H9 (cell line): ENCODE data around the gene GPBAR1. TPM values are rescaled to one million over a fixed set of nuclear protein-coding genes. Genes with fewer than 3 reads are reported as not detected.

Source experiments
- DNase-seq: peaks from one replicate; pipeline ENCODE4 v3.0.0-alpha.2; 2017
- H2AFZ ChIP-seq: one replicate; pipeline ENCODE4 v1.6.1; 2013; ENCODE audit warnings: mild to moderate bottlenecking, low read length, control low read depth, moderate library complexity
- H2AK5ac ChIP-seq: 2 replicates; pipeline ENCODE4 v1.6.1; 2013; ENCODE audit warnings: low read length, control low read depth, mixed read lengths; ENCODE audit not compliant: insufficient read length
- H2BK120ac ChIP-seq: one replicate; pipeline ENCODE4 v1.6.1; 2013; ENCODE audit warnings: low read depth, mild to moderate bottlenecking, low read length, control low read depth, inconsistent platforms; ENCODE audit not compliant: poor library complexity, severe bottlenecking
- H2BK12ac ChIP-seq: 2 replicates; pipeline ENCODE4 v1.6.1; 2013; ENCODE audit warnings: low read length, control low read depth, mixed read lengths, low read depth; ENCODE audit not compliant: insufficient read length
- H2BK15ac ChIP-seq: 2 replicates; pipeline ENCODE4 v1.6.1; 2013; ENCODE audit warnings: low read depth, low read length, control low read depth
- H2BK20ac ChIP-seq: one replicate; pipeline ENCODE4 v1.6.1; 2013; ENCODE audit warnings: low read depth, mild to moderate bottlenecking, low read length, control low read depth, inconsistent platforms; ENCODE audit not compliant: poor library complexity, severe bottlenecking
- H2BK5ac ChIP-seq: 2 replicates; pipeline ENCODE4 v1.6.1; 2013; ENCODE audit warnings: low read length, control low read depth, mixed read lengths; ENCODE audit not compliant: insufficient read length
- H3K14ac ChIP-seq: 2 replicates; pipeline ENCODE4 v1.6.1; 2013; ENCODE audit warnings: low read length, control low read depth; ENCODE audit not compliant: insufficient read depth
- H3K18ac ChIP-seq: 2 replicates; pipeline ENCODE4 v1.6.1; 2013; ENCODE audit warnings: low read depth, mild to moderate bottlenecking, mixed read lengths, low read length, control low read depth; ENCODE audit not compliant: insufficient read length
- H3K23ac ChIP-seq: 2 replicates; pipeline ENCODE4 v1.6.1; 2013; ENCODE audit warnings: low read length, control low read depth, mixed read lengths, low read depth; ENCODE audit not compliant: insufficient read length
- H3K23me2 ChIP-seq: 2 replicates; pipeline ENCODE4 v1.6.1; 2013; ENCODE audit warnings: low read depth, mild to moderate bottlenecking, mixed read lengths, low read length, control low read depth; ENCODE audit not compliant: insufficient read length, poor library complexity, severe bottlenecking
- H3K27ac ChIP-seq: 2 replicates; pipeline ENCODE4 v1.5.1; 2013; ENCODE audit warnings: low read length, control low read depth, mixed read lengths, low read depth; ENCODE audit not compliant: insufficient read length
- H3K27me3 ChIP-seq: 2 replicates; pipeline ENCODE4 v1.6.1; 2013; ENCODE audit warnings: low read length, control low read depth, inconsistent platforms; ENCODE audit not compliant: insufficient read depth
- H3K4ac ChIP-seq: 2 replicates; pipeline ENCODE4 v1.6.1; 2013; ENCODE audit warnings: low read depth, mild to moderate bottlenecking, control low read depth, inconsistent platforms, low read length, moderate library complexity
- H3K4me1 ChIP-seq: 2 replicates; pipeline ENCODE4 v1.6.1; 2013; ENCODE audit warnings: low read length, control low read depth, inconsistent platforms; ENCODE audit not compliant: insufficient read depth
- H3K4me2 ChIP-seq: 2 replicates; pipeline ENCODE4 v1.6.1; 2013; ENCODE audit warnings: low read length, control low read depth, mixed read lengths; ENCODE audit not compliant: insufficient read length, insufficient read depth
- H3K56ac ChIP-seq: 2 replicates; pipeline ENCODE4 v1.6.1; 2013; ENCODE audit warnings: low read depth, mild to moderate bottlenecking, mixed read lengths, low read length, control low read depth; ENCODE audit not compliant: insufficient read length
- H3K79me1 ChIP-seq: 2 replicates; pipeline ENCODE4 v1.6.1; 2013; ENCODE audit warnings: low read depth, mild to moderate bottlenecking, moderate library complexity, low read length, control low read depth, inconsistent platforms; ENCODE audit not compliant: insufficient read depth, poor library complexity, severe bottlenecking
- H3K79me2 ChIP-seq: 2 replicates; pipeline ENCODE4 v1.6.1; 2013; ENCODE audit warnings: low read length, control low read depth, inconsistent platforms; ENCODE audit not compliant: insufficient read depth
- H3K9ac ChIP-seq: 2 replicates; pipeline ENCODE4 v1.6.1; 2013; ENCODE audit warnings: low read length, control low read depth, mixed read lengths; ENCODE audit not compliant: insufficient read length; ENCODE audit errors: extremely low read depth
- H3K9me3 ChIP-seq: one replicate; pipeline ENCODE4 v1.6.1; 2013; ENCODE audit warnings: low read depth, low read length, inconsistent platforms; ENCODE audit not compliant: control insufficient read depth
- H3T11ph ChIP-seq: one replicate; pipeline ENCODE4 v1.6.1; 2013; ENCODE audit warnings: mild to moderate bottlenecking, low read length, control low read depth, inconsistent platforms
- H4K20me1 ChIP-seq: one replicate; pipeline ENCODE4 v1.6.1; 2013; ENCODE audit not compliant: control insufficient read depth, insufficient read length, insufficient read depth
- H4K5ac ChIP-seq: 2 replicates; pipeline ENCODE4 v1.6.1; 2013; ENCODE audit warnings: low read depth, mild to moderate bottlenecking, mixed read lengths, low read length, control low read depth; ENCODE audit not compliant: insufficient read length
- H4K8ac ChIP-seq: replicated peaks from 2 replicates; pipeline ENCODE4 v1.6.1; 2013; ENCODE audit warnings: low read length, control low read depth, mixed read lengths, low read depth; ENCODE audit not compliant: insufficient read length
- H4K91ac ChIP-seq: 2 replicates; pipeline ENCODE4 v1.6.1; 2013; ENCODE audit warnings: low read depth, mild to moderate bottlenecking, moderate library complexity, mixed read lengths, low read length, control low read depth; ENCODE audit not compliant: insufficient read length
- H3K27ac Mint-ChIP-seq, 3 experiments: 2 replicates in 2 of 3; 3 replicates in 1 of 3; pipeline ENCODE4 v1.8.0; 2020 to 2021; ENCODE audit warnings: mixed read lengths in 3 of 3, mild to moderate bottlenecking in 1 of 3, moderate library complexity in 1 of 3
- H3K27me3 Mint-ChIP-seq: 2 replicates; pipeline ENCODE4 v1.8.0; 2021; ENCODE audit warnings: low read depth, mild to moderate bottlenecking, moderate library complexity, mixed read lengths
- H3K36me3 Mint-ChIP-seq, 3 experiments: 2 replicates in 2 of 3; 3 replicates in 1 of 3; pipeline ENCODE4 v1.8.0; 2020 to 2021; ENCODE audit warnings: low read depth in 3 of 3, mixed read lengths in 3 of 3; ENCODE audit not compliant: insufficient read depth in 1 of 3
- H3K4me1 Mint-ChIP-seq, 2 experiments: 2 replicates each; pipeline ENCODE4 v1.8.0; 2020; ENCODE audit warnings: mixed read lengths in 2 of 2
- H3K4me3 Mint-ChIP-seq, 2 experiments: 2 replicates in 1 of 2; 3 replicates in 1 of 2; pipeline ENCODE4 v1.8.0; 2020 to 2021; ENCODE audit warnings: mild to moderate bottlenecking in 2 of 2, mixed read lengths in 2 of 2, moderate library complexity in 1 of 2
- H3K9me3 Mint-ChIP-seq, 2 experiments: 2 replicates in 1 of 2; 3 replicates in 1 of 2; pipeline ENCODE4 v1.8.0; 2020; ENCODE audit warnings: mild to moderate bottlenecking in 2 of 2, mixed read lengths in 2 of 2, moderate library complexity in 1 of 2
- CTCF ChIP-seq: fragments of 200-600 bp; sonication (generic); conservative IDR thresholded peaks from 3 replicates; pipeline ENCODE4 v1.8.0; 2021; ENCODE audit warnings: antibody characterized with exemption, mild to moderate bottlenecking
- WGBS: extraction: QIAGEN DNeasy Blood & Tissue Kit; methylation state at CpG from one replicate; pipeline ENCODE4 v1.1.7; 2013; ENCODE audit warnings: missing lambda C conversion rate, low lambda C conversion rate, mixed read lengths; ENCODE audit not compliant: insufficient read length; ENCODE audit errors: extremely low coverage; 5-methylcytosine and 5-hydroxymethylcytosine counted together
- total RNA-seq: library from RNA; stranded (reverse); gene quantifications from 2 replicates; pipeline ENCODE4 v1.2.1, GENCODE V29; 2021

The GPBAR1 gene
- total RNA-seq, 1 experiment from 2014 or later = 0.44 TPM

GRCh38 chr2:218229851-218230250, 31.0 kb upstream of the GPBAR1 start:
- no peak overlapping the region for H4K8ac ChIP-seq
- Mint-ChIP-seq H3K36me3 (peaks cover 44 to 90% (median 82%) of the 10 kb centered on the region in 3 experiments), H3K4me1 (no peaks in the 10 kb centered on the region), H3K9me3 (no peaks in the 10 kb centered on the region), H3K4me3 (no peak overlapping the region), H3K27me3 (no peaks in the 10 kb centered on the region), H3K27ac (no peak overlapping the region)
- no peak overlapping the region for H3K9ac ChIP-seq
- no peak overlapping the region for H3K56ac ChIP-seq
- H3K23ac ChIP-seq = no peak overlapping the region
- no peaks in the 10 kb centered on the region for H3K9me3 ChIP-seq
- no peak overlapping the region for H3K14ac ChIP-seq
- H3K79me1 ChIP-seq = peaks cover 2% of the 10 kb centered on the region
- no peak overlapping the region for H3T11ph ChIP-seq
- no peak for TF ChIP-seq CTCF
- H3K23me2 ChIP-seq = no peaks in the 10 kb centered on the region
- no peak overlapping the region for H3K27ac ChIP-seq
- H3K18ac ChIP-seq = no peak overlapping the region
- H3K27me3 ChIP-seq = no peaks in the 10 kb centered on the region
- H3K79me2 ChIP-seq = peaks cover 2% of the 10 kb centered on the region; the same call in 1 of the 2 replicates
- no peak overlapping the region for H4K91ac ChIP-seq
- H4K20me1 ChIP-seq = no peaks in the 10 kb centered on the region
- no peak overlapping the region for H2BK5ac ChIP-seq
- no peak overlapping the region for H4K5ac ChIP-seq
- no peak overlapping the region for H2BK15ac ChIP-seq
- H2AK5ac ChIP-seq = no peak overlapping the region
- H2BK20ac ChIP-seq = no peak overlapping the region
- no CpG with 5 or more reads among the region's 4 CpGs for WGBS
- H2AFZ ChIP-seq = no peak overlapping the region
- no peak for DNase-seq
- no peaks in the 10 kb centered on the region for H3K4me1 ChIP-seq
- no peak overlapping the region for H3K4ac ChIP-seq
- no peak overlapping the region for H2BK120ac ChIP-seq
- no peak overlapping the region for H3K4me2 ChIP-seq
- H2BK12ac ChIP-seq = no peak overlapping the region
